Psoas muscle (tissue), 8 donors: ENCODE measurements around the gene LYPD4. TPM values are rescaled to one million over a fixed set of nuclear protein-coding genes. Genes with fewer than 3 reads are reported as not detected.

Experiments used
- ATAC-seq, 4 donors: fragments of 200-7000 bp; cut with Tn5 transposase; one replicate each; pipeline ENCODE4 v1.9.1; 2020; ENCODE audit warnings: moderate library complexity in 3 of 4, mild to moderate bottlenecking in 2 of 4
- DNase-seq, 2 donors: peaks; one replicate each; pipeline ENCODE4 v3.0.0-alpha.2; 2020
- H3K27ac ChIP-seq: fragments of 200-600 bp; one replicate; pipeline ENCODE4 v1.8.0; 2022
- H3K27me3 ChIP-seq, 3 donors: fragments of 200-600 bp in 1 of 3; one replicate each; pipeline versions ENCODE4 v1.6.1 to v1.8.0; 2013 to 2022; ENCODE audit warnings: low read length in 2 of 3, mild to moderate bottlenecking in 2 of 3, moderate library complexity in 1 of 3; ENCODE audit not compliant: insufficient read depth in 3 of 3
- H3K36me3 ChIP-seq, 2 donors: fragments of 200-600 bp in 1 of 2; one replicate each; pipeline versions ENCODE4 v1.6.1 to v1.8.0; 2013 to 2022; ENCODE audit warnings: low read depth in 1 of 2, mild to moderate bottlenecking in 1 of 2, moderate library complexity in 1 of 2; ENCODE audit not compliant: insufficient read depth in 1 of 2
- H3K4me1 ChIP-seq: fragments of 200-600 bp; one replicate; pipeline ENCODE4 v1.8.0; 2022
- H3K4me3 ChIP-seq: fragments of 200-600 bp; one replicate; pipeline ENCODE4 v1.8.0; 2022; ENCODE audit warnings: mild to moderate bottlenecking
- H3K9me3 ChIP-seq: fragments of 200-600 bp; one replicate; pipeline ENCODE4 v1.8.0; 2022
- WGBS, 3 donors: extraction: QIAGEN DNeasy Blood & Tissue Kit; methylation state at CpG; one replicate each; pipeline versions ENCODE4 v1.1.6 to v1.1.7; 2013; 5-methylcytosine and 5-hydroxymethylcytosine counted together
- intact Hi-C, 2 donors: fragments of 100-400 bp; cut with DNase I; formaldehyde crosslinking; loops; one replicate each; pipeline versions ENCODE4 v1.11.0 to v1.14.2; 2022
- polyA plus RNA-seq, 3 donors: library from polyadenylated mRNA; stranded (reverse); fragments of 200-250 nt; gene quantifications; one replicate each; pipeline ENCODE4 v1.2.3, GENCODE V29; 2013
- total RNA-seq, 4 donors: library from RNA; stranded (reverse); fragmentation: NEBNext Ultra II Directional in 2 of 4; extraction: Animal tissue kit (Norgen Biotek cat#: 25700) in 2 of 4; gene quantifications; one replicate each; pipeline versions ENCODE4 v1.2.1 to v1.2.4, GENCODE V29; 2021 to 2023
- TF ChIP-seq, protein P1 (sequence below): fragments of 200-600 bp; IDR thresholded peaks from one replicate; pipeline ENCODE4 v1.8.0; 2022; ENCODE audit warnings: antibody characterized with exemption
- donor health status: healthy with polysubstance abuse.
- donor health status: DM: no; HTN: no; CAD: no; lungs with moderate emphysema.
- donor health status: Bipolar disorder and iron deficiency.
- donor health status: healthy.
- donor health status: DM: yes; HTN: yes; CAD: no.
- donor health status: DM: no; HTN: no; CAD: no.
- donor health status: DM: no; HTN: no; CAD: no.
- donor health status: DM: yes; HTN: yes; CAD: no.

LYPD4 gene
- total and polyA plus RNA-seq, 7 donors, result not detected

DNA sequence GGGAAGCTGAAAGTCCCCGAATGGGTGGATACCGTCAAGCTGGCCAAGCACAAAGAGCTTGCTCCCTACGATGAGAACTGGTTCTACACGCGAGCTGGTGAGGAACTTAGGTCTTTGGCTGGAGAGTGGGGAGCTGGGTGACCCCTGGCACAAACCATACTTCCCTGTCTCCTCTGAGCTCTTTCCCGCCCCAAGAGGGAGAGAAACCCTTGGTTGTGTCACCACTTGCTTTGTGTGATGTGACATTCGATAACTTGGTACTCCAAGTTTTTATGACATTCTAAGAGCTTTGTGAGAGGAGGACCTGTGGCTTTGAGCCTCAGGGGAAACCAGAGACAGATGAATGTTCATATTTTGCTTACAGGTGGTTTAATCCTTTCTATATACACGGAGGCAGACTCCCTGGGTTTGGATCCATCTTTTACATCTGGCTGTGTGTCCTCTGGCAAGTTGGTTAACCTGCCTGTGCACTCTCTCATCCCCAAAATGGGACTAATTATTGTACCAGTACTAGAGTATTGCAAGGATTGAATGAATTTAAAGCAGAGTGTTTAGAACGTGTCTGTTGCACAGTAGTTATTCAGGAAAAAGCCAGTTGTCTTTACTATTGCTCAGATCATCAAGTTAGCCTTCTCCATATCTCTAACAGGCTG, 16.8 kb upstream of the LYPD4 start:
- intact Hi-C loops, result loop anchor here (5.0 kb wide), 1 partner anchor 96 kb away; the partner anchor contains the start of gene RABAC1 (in 2 of the 2)
- no peak for ATAC-seq
- Histone ChIP-seq H3K4me3 (peak overlapping the region; percentile 94), H3K27me3 (no peaks in the 10 kb centered on the region), H3K9me3 (no peaks in the 10 kb centered on the region), H3K36me3 (peaks cover 9 to 55% of the 10 kb centered on the region in 2 donors), H3K27ac (peak overlapping the region; percentile 93), H3K4me1 (peaks cover 22% of the 10 kb centered on the region)
- DNase-seq, result no peak
- TF ChIP-seq, protein P1, sequence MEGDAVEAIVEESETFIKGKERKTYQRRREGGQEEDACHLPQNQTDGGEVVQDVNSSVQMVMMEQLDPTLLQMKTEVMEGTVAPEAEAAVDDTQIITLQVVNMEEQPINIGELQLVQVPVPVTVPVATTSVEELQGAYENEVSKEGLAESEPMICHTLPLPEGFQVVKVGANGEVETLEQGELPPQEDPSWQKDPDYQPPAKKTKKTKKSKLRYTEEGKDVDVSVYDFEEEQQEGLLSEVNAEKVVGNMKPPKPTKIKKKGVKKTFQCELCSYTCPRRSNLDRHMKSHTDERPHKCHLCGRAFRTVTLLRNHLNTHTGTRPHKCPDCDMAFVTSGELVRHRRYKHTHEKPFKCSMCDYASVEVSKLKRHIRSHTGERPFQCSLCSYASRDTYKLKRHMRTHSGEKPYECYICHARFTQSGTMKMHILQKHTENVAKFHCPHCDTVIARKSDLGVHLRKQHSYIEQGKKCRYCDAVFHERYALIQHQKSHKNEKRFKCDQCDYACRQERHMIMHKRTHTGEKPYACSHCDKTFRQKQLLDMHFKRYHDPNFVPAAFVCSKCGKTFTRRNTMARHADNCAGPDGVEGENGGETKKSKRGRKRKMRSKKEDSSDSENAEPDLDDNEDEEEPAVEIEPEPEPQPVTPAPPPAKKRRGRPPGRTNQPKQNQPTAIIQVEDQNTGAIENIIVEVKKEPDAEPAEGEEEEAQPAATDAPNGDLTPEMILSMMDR, result no peak
- 30 to 35% (median 30%) methylated on average over 9 of the region's 9 CpGs for WGBS, 3 donors

DNA sequence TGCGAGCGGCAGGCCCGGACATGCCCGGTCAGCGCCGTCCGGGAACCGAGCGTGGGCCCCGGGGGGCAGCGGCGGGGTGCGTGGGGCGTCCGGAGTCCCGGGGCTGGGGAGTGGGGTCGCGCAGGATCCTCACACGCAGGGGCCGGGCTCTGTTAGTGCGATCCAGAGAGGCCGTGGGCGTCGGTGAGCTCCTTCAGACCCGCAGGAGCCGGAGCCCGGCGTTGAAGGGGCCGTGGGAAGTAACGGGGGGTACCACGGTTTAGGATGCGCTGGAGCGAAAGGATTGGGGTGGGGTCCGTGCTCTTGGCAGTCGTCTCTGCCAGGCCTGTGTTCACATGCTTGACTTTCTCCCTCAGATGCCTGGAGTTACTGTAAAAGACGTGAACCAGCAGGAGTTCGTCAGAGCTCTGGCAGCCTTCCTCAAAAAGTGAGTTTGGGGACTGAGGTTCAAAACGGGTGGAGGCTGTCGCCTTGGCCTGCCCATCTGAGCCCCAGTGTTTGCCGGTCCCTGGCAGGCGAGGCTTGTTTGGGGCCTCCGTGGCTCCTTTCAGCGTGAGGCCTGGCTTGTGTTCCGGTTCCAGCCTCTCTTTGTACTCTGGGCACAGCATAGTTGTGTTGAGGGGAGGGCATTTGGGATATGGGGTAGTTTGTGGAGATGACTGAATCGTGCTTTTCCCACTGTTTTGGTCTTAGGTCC, 16.1 kb upstream of the LYPD4 start:
- H3K4me1 ChIP-seq, result peaks cover 19% of the 10 kb centered on the region
- ATAC-seq, result no peak

DNA sequence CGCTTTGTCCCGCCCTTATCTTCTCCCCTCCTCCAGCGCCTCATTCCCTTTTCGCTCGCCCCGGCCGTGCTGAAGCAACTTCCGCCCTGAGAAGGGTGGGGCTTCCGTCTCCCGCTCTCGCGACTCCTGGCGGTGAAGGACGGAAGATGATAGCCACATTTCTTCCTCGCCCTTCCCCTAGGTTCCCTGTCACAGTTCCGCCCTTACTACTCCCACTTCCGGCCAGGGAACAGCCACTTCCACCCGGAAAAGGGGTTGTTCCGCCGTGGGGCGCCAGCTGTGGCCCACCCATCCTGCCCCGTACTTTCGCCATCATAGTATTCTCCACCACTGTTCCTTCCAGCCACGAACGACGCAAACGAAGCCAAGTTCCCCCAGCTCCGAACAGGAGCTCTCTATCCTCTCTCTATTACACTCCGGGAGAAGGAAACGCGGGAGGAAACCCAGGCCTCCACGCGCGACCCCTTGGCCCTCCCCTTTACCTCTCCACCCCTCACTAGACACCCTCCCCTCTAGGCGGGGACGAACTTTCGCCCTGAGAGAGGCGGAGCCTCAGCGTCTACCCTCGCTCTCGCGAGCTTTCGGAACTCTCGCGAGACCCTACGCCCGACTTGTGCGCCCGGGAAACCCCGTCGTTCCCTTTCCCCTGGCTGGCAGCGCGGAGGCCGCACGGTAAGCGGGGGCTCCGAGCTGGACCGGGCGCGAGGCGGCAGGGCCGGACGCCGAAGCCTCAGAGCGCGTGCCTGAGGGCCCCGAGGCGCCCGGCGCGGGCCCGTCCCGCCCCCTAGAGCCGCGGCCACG, 15.3 kb upstream of the LYPD4 start, which contains the start of gene RPS19:
RPS19 (plus strand) TSS at position 638 of the 801 bp plus-strand sequence. CDS start 520 bp downstream, outside the sequence.
- TF ChIP-seq, protein P1, result peak; percentile 60
- DNase-seq, result peak; percentile 98 to 99
- peak; percentile 94 to 97 (median 94) for ATAC-seq
- WGBS, 3 donors, result 0 to 1% (median 0%) methylated on average over 64 to 76 of the region's 76 CpGs
- peaks cover 0 to 3% (median 0%) of the 10 kb centered on the region in 3 donors for H3K27me3 ChIP-seq
- H3K4me3 ChIP-seq, result peak within 1 kb of the TSS; percentile 94
- H3K36me3 ChIP-seq, result peaks cover 9 to 42% of the 10 kb centered on the region in 2 donors
- no peaks in the 10 kb centered on the region for H3K9me3 ChIP-seq
- intact Hi-C loops, result loop anchor here (1.0 to 5.0 kb wide), 2 partner anchors 24 to 97 kb away; partner anchors contain the start of gene RABAC1 (in 2 of the 2)
- H3K27ac ChIP-seq, result peak within 1 kb of the TSS; percentile 93
- H3K4me1 ChIP-seq, result peaks cover 19% of the 10 kb centered on the region

More for the DNA sequence above, 16.1 kb upstream of the LYPD4 start:
- Histone ChIP-seq H3K36me3 (peaks cover 9 to 50% of the 10 kb centered on the region in 2 donors), H3K27ac (peak overlapping the region; percentile 93), H3K9me3 (no peaks in the 10 kb centered on the region), H3K4me3 (peak overlapping the region; percentile 94), H3K27me3 (peaks cover 0 to under 1% (median 0%) of the 10 kb centered on the region in 3 donors)
- intact Hi-C loops, result loop anchor here (1.0 to 5.0 kb wide), 2 partner anchors 24 to 97 kb away; partner anchors contain the start of gene RABAC1 (in 2 of the 2)
- TF ChIP-seq, protein P1, result no peak
- peak in 1 of 2 donors; percentile 55 for DNase-seq
- WGBS, 3 donors, result 0 to 1% (median 0%) methylated on average over 41 to 45 of the region's 45 CpGs

DNA sequence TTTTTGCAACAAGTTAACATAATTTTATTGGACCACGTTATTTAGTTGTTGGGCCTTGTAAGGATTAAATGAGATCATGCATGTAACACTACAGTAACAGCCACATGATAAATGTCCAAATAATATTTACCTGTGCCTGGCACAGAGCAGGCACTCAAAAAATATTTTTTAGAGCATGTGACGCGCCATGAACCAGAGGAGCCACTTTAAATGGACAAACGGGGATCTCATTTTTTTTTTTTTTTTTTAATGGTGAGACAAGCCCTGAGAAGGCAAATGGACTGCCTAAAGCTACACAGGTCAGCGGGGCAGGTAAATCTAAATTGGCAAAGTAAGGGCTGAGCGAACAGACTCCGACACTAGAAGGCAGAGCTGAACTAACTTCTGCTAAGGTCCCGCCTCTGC, 14.7 kb upstream of the LYPD4 start:
- ATAC-seq (no peak), DNase-seq (no peak)
- 1 to 6% (median 6%) methylated on average over 8 of the region's 8 CpGs for WGBS, 3 donors
- H3K27me3 ChIP-seq, result peaks cover 0 to 3% (median 0%) of the 10 kb centered on the region in 3 donors
- H3K4me3 ChIP-seq, result peak overlapping the region; percentile 94
- intact Hi-C loops, result no loop called here
- H3K36me3 ChIP-seq, result peaks cover 9 to 36% of the 10 kb centered on the region in 2 donors
- H3K9me3 ChIP-seq, result no peaks in the 10 kb centered on the region
- H3K4me1 ChIP-seq, result peaks cover 19% of the 10 kb centered on the region
- H3K27ac ChIP-seq, result peak overlapping the region; percentile 93
- TF ChIP-seq, protein P1, result no peak
